Cardiac fibroblast (primary cell): ENCODE data around the gene PRR23E.

Experiments used
- DNase-seq, 2 donors: peaks; one replicate each; pipeline versions ENCODE4 v3.0.0 to v3.0.0-alpha.2; 2010; ENCODE audit warnings: low read depth in 2 of 2
- H3K4me3 ChIP-seq, 2 donors: replicated peaks in 1 of 2; 1 replicate in 1 of 2; 2 replicates in 1 of 2; pipeline ENCODE4 v1.5.1; 2011; ENCODE audit warnings: low read depth in 2 of 2, low read length in 2 of 2, mild to moderate bottlenecking in 2 of 2, moderate library complexity in 1 of 2
- TF ChIP-seq, protein P1 (sequence below): IDR thresholded peaks from one replicate; pipeline ENCODE4 v1.5.1; 2011; ENCODE audit warnings: low read depth, mild to moderate bottlenecking, low read length, inconsistent platforms

The PRR23E gene

DNA sequence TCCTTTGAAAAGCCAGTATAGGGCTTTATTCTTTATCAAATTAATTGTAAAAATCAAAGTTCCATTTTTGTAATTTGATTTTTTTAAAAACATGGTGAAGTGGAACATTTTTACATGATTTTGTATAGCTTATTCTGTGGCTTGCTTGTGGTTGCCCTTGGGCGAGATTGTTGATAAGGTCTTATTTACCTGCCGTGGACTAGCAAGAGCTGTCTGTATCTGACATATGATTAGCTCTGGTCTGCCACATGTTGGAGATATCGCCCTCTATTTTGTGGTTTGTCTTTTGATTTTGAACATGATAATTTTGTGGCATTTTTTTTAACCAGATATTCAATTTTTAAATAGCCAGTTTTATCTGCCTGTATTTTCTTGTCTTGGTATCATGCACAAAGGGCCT, 844 bp downstream of the PRR23E start:
- no peak overlapping the region for H3K4me3 ChIP-seq
- no peak for DNase-seq
- TF ChIP-seq, protein P1, sequence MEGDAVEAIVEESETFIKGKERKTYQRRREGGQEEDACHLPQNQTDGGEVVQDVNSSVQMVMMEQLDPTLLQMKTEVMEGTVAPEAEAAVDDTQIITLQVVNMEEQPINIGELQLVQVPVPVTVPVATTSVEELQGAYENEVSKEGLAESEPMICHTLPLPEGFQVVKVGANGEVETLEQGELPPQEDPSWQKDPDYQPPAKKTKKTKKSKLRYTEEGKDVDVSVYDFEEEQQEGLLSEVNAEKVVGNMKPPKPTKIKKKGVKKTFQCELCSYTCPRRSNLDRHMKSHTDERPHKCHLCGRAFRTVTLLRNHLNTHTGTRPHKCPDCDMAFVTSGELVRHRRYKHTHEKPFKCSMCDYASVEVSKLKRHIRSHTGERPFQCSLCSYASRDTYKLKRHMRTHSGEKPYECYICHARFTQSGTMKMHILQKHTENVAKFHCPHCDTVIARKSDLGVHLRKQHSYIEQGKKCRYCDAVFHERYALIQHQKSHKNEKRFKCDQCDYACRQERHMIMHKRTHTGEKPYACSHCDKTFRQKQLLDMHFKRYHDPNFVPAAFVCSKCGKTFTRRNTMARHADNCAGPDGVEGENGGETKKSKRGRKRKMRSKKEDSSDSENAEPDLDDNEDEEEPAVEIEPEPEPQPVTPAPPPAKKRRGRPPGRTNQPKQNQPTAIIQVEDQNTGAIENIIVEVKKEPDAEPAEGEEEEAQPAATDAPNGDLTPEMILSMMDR = no peak

DNA sequence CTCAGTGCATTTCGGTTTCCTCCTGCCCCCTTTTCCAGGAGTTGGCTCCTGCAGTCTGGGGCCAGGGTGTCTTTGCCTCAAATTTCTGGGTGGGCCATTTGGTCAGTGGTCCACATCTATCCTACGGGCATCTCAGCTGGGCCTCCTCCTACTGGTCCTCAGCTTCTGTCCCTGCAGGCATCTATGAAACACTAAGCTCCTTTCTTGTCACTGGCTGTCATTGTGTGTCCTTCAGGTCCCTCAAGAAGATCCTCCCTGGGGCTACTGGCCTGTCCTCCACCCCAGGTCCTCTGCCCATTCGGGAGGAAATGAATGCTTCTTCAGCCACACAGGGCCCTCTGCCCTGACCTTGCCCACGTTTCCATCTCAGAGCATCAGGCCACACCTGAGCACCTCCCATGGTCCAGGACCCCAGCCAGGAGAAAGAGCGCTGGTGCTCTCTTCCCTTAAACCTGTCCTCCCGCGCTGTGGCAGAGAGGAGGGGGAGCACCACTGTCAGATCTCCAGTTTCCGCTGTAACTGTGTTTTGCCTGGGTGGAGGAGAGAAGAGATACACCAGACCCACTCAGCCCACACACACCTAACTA, 1.8 kb downstream of the PRR23E start:
- TF ChIP-seq, protein P1 = no peak
- no peak overlapping the region for H3K4me3 ChIP-seq
- no peak for DNase-seq

DNA sequence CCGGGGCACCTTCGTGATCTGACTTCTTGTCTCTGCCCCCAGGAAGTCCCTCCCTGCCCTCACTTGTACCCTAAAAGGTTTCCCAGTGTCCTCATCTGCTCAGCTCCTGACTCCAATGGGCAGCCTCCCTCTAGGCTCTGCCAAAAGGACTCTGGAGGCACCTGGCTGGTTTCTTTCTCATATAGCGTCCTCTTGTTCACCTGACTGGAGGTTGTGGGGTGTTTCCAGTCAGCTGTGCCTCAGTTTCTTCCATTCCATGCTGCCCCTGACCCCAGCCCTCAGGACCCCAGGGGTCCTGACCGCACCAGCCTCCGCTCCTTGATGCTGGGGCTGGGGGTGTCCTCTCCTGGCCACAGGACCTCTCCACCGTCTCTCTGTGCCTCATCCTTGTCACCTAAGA, 2.5 kb downstream of the PRR23E start:
- no peak overlapping the region for H3K4me3 ChIP-seq
- no peak for DNase-seq
- TF ChIP-seq, protein P1 = no peak

DNA sequence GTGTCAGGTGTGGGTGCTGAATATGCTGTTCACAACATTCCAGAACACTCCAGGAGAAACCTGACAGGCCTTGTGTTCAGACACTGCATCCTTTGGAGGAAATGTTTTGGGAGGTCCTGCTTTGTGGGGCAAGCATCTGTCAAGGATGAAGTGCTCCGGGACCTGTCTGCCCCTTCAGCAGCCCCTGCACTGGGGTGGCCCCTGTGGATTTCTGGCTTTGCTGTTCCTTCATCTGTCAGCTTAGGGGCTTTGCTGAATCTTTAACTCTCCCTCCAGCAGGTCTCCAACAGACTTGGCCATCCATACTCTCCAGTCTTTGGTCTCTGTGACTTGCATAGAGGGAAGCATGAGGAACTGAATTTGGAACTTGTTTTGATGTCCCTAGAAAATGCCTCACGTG, 3.1 kb downstream of the PRR23E start:
- no peak overlapping the region for H3K4me3 ChIP-seq
- TF ChIP-seq, protein P1 = no peak
- DNase-seq = no peak

DNA sequence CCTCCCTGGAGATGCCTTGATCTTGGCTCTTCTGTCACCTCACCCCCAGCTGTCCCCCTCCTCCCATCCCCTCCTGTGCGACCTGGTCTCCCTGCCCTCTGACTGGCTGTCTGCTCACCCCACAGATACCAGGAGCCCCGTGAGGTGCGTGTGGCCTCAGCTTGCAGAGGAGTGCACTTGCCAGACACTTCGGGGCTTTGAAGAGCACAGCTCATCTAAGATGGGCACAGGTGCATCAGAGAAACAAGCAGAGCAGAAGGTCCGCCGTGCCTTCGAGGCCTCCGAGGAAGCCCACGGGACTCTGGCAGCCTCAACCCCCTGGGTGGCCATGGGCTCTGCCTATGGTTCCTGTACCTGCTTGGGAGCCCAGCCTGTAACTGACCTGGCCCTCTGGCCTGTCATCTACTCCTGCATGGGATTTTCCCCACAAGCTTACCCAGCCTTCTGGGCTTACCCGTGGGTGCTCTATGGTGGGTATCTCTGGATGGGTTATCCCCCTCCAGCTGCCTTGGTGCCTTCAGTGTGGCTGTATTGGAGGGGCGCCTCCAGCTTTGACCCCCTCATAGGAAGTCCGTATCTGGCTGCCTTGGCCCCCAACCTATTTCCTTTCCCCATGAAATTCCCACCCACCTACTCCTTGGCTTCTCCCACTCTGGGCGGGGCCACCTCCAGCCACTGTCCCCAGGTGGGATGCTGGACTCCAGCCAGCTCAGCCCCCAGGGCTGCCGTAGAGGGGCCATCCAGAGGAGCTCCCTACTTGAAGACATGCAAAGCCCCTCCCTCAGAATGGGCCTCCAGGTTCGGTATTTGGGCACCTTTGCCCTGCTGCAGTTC, 3.8 kb downstream of the PRR23E start:
- DNase-seq = no peak
- no peak overlapping the region for H3K4me3 ChIP-seq
- TF ChIP-seq, protein P1 = no peak

DNA sequence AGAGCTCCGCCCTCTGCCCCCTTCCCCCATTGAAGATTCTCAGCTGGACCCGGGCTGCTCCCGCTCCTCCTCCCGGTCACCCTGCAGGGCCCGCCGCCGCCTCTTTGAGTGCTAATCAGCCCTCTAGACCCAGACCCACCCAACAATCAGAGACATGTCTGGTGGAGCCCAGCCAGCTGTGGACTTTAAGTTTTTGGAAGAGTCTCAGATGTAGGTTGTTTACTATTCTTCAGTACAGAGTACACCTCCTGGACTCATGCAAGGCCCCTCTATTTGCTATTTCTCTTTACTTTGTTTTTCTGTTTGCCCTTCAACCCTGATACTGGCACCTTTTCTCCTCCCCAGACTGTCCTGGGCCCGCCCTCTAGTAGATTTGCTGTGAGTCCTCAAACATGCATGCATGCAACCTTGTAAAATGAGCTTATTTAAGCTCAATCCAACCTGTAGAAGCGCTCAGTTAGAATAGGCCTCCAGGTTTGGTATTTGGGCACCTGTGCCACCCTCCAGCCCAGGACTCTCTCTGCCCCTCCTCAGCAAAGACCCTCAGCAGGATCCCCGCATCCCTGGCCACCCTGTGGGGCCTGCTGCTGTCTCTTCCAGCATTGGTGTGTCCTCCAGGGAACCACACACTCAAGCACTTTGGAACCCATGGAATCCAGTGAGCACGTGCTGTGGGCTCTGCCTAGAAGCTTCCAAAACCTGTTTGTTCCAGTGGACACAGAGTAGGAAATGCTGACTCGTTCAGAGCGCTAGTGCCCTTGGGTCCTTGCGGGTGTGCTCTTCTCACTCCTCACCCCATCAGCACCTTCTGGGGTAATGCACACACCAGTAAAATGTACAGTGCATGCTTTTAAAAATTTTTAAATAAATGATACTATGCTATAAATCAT, 4.6 kb downstream of the PRR23E start:
- no peak overlapping the region for H3K4me3 ChIP-seq
- TF ChIP-seq, protein P1 = no peak
- DNase-seq = no peak
